GM19099 (cell line): ENCODE measurements around the gene ARHGAP10.

ENCODE experiments used
- POLR2A ChIP-seq: IDR thresholded peaks from 3 replicates; pipeline ENCODE4 v1.6.1; 2011; ENCODE audit warnings: low read depth; ENCODE audit not compliant: insufficient read length; ENCODE audit errors: extremely low read depth

Gene ARHGAP10

GRCh38 chr4:147901388-147901787 lies 169.5 kb downstream of the ARHGAP10 start:
- no peak for TF ChIP-seq POLR2A

GRCh38 chr4:147901916-147902315 lies 170.0 kb downstream of the ARHGAP10 start:
- no peak for TF ChIP-seq POLR2A

- TF ChIP-seq POLR2A = no peak
Observed at GRCh38 chr4:147909225-147909624, 177.3 kb downstream of the ARHGAP10 start.

GRCh38 chr4:147910315-147910714 lies 178.4 kb downstream of the ARHGAP10 start:
- no peak for TF ChIP-seq POLR2A

- no peak for TF ChIP-seq POLR2A
Observed at GRCh38 chr4:147913137-147913536, 181.2 kb downstream of the ARHGAP10 start.

- TF ChIP-seq POLR2A = no peak
Observed at GRCh38 chr4:147916351-147916750, 184.5 kb downstream of the ARHGAP10 start.

- TF ChIP-seq POLR2A = no peak
Observed at GRCh38 chr4:147923381-147923780, 191.5 kb downstream of the ARHGAP10 start.

- TF ChIP-seq POLR2A = no peak
Observed at GRCh38 chr4:147923854-147924253, 192.0 kb downstream of the ARHGAP10 start.

GRCh38 chr4:147924604-147925412 lies 192.9 kb downstream of the ARHGAP10 start:
- TF ChIP-seq POLR2A = no peak

GRCh38 chr4:147927377-147928137 lies 195.7 kb downstream of the ARHGAP10 start:
- no peak for TF ChIP-seq POLR2A

- TF ChIP-seq POLR2A = no peak
Observed at GRCh38 chr4:147928400-147928799, 196.5 kb downstream of the ARHGAP10 start.

GRCh38 chr4:147929746-147930145 lies 197.9 kb downstream of the ARHGAP10 start:
- no peak for TF ChIP-seq POLR2A

- no peak for TF ChIP-seq POLR2A
Observed at GRCh38 chr4:147933316-147933715, 201.4 kb downstream of the ARHGAP10 start.

- TF ChIP-seq POLR2A = no peak
Observed at GRCh38 chr4:147933779-147934178, 201.9 kb downstream of the ARHGAP10 start.

GRCh38 chr4:147938496-147938895 lies 206.6 kb downstream of the ARHGAP10 start:
- no peak for TF ChIP-seq POLR2A

GRCh38 chr4:147940171-147940570 lies 208.3 kb downstream of the ARHGAP10 start:
- TF ChIP-seq POLR2A = no peak
